WTC11 (cell line): ENCODE data around the gene OXSM. TPM values are rescaled to one million over a fixed set of nuclear protein-coding genes. Genes with fewer than 3 reads are reported as not detected.

Source experiments
- total RNA-seq: library from RNA; stranded (reverse); gene quantifications from 3 replicates; pipeline ENCODE4 v1.2.3, GENCODE V29; 2021

The OXSM gene
- total RNA-seq, 1 experiment from 2014 or later: 2.7 TPM

Other genes starting within 250 kb of the OXSM start
- 151 to 167 TPM (median 160 TPM) in 3 replicates for gene TOP2B, start 125.2 kb upstream of the OXSM start, total RNA-seq
- 20.6 to 25.2 TPM (median 24.3 TPM) in 3 replicates for gene NGLY1, start 6.6 kb upstream of the OXSM start, total RNA-seq